CD8-positive, alpha-beta memory T cell (primary cell): ENCODE data around the gene IL17B. TPM values are rescaled to one million over a fixed set of nuclear protein-coding genes. Genes with fewer than 3 reads are reported as not detected.
"Not testable (repeated sequence)": the region's sequence is repeated elsewhere in the genome, so short reads cannot be mapped to it uniquely, and the experiment has no call there.

ENCODE experiments used
- CTCF ChIA-PET: fragments of 350-600 bp; sonication (Branson Sonifier 250); formaldehyde crosslinking; loops from one replicate; lab custom pipeline; 2021; ENCODE audit warnings: antibody characterized with exemption; lab: Charles Lee
- POLR2A ChIA-PET: fragments of 350-600 bp; sonication (Branson Sonifier 250); formaldehyde crosslinking; loops from one replicate; lab custom pipeline; 2021; ENCODE audit warnings: antibody characterized with exemption; lab: Charles Lee
- DNase-seq, 5 donors: peaks; one replicate each; pipeline versions ENCODE4 v3.0.0 to v3.0.0-alpha.2; 2020 to 2022; ENCODE audit warnings: mixed read lengths in 1 of 5
- H3K27ac ChIP-seq: one replicate; pipeline ENCODE4 v1.7.0; 2013; ENCODE audit warnings: low read depth, mild to moderate bottlenecking, low read length, moderate library complexity
- H3K27me3 ChIP-seq: 2 replicates; pipeline ENCODE4 v1.7.0; 2013; ENCODE audit warnings: low read length, mild to moderate bottlenecking; ENCODE audit not compliant: insufficient read depth, poor library complexity, severe bottlenecking
- H3K36me3 ChIP-seq: 2 replicates; pipeline ENCODE4 v1.7.0; 2013; ENCODE audit warnings: mild to moderate bottlenecking, low read length, moderate library complexity; ENCODE audit not compliant: insufficient read depth
- H3K4me1 ChIP-seq: 2 replicates; pipeline ENCODE4 v1.7.0; 2013; ENCODE audit warnings: mild to moderate bottlenecking, low read length, moderate library complexity; ENCODE audit not compliant: insufficient read depth
- H3K4me3 ChIP-seq: 2 replicates; pipeline ENCODE4 v1.7.0; 2013; ENCODE audit warnings: mild to moderate bottlenecking, low read length
- H3K9me3 ChIP-seq: 2 replicates; pipeline ENCODE4 v1.7.0; 2013; ENCODE audit warnings: mild to moderate bottlenecking, low read length
- H3K27ac Mint-ChIP-seq, 8 donors: one replicate each; pipeline ENCODE4 v1.8.0; 2020 to 2021; ENCODE audit warnings: mixed read lengths in 8 of 8, mild to moderate bottlenecking in 6 of 8, inconsistent platforms in 3 of 8, moderate library complexity in 3 of 8
- H3K27me3 Mint-ChIP-seq, 2 donors: one replicate each; pipeline ENCODE4 v1.8.0; 2020 to 2021; ENCODE audit warnings: mixed read lengths in 2 of 2, mild to moderate bottlenecking in 1 of 2, moderate library complexity in 1 of 2
- H3K36me3 Mint-ChIP-seq, 3 donors: one replicate each; pipeline ENCODE4 v1.8.0; 2020 to 2021; ENCODE audit warnings: mixed read lengths in 3 of 3, inconsistent platforms in 1 of 3, mild to moderate bottlenecking in 1 of 3
- H3K4me1 Mint-ChIP-seq, 3 donors: one replicate each; pipeline ENCODE4 v1.8.0; 2020 to 2021; ENCODE audit warnings: mixed read lengths in 3 of 3, inconsistent platforms in 1 of 3, mild to moderate bottlenecking in 1 of 3
- H3K4me3 Mint-ChIP-seq, 7 donors: one replicate each; pipeline ENCODE4 v1.8.0; 2020 to 2021; ENCODE audit warnings: mixed read lengths in 7 of 7, mild to moderate bottlenecking in 6 of 7, moderate library complexity in 4 of 7, inconsistent platforms in 2 of 7
- H3K9me3 Mint-ChIP-seq, 5 donors: one replicate each; pipeline ENCODE4 v1.8.0; 2020 to 2022; ENCODE audit warnings: mixed read lengths in 5 of 5, mild to moderate bottlenecking in 3 of 5, moderate library complexity in 2 of 5, inconsistent platforms in 1 of 5
- polyA plus RNA-seq: library from polyadenylated mRNA; unstranded; fragments of 300-500 nt; fragmentation: Illumina TruSeq; gene quantifications from one replicate; pipeline ENCODE4 v1.2.3, GENCODE V29; 2021
- total RNA-seq, 2 experiments: library from RNA; stranded (reverse); gene quantifications; one replicate each; pipeline ENCODE4 v1.2.3, GENCODE V29; 2021

Gene IL17B
- total and polyA plus RNA-seq, 3 experiments from 2014 or later = not detected

GRCh38 chr5:149401051-149401450 is 22.0 kb upstream of the IL17B start:
- H3K4me3 Mint-ChIP-seq = no peak overlapping the region
- H3K27me3 Mint-ChIP-seq = peaks cover 0 to 41% of the 10 kb centered on the region in 2 donors
- H3K27ac Mint-ChIP-seq = no peak overlapping the region
- POLR2A ChIA-PET = no interaction called here
- H3K36me3 ChIP-seq = no peaks in the 10 kb centered on the region
- CTCF ChIA-PET = no interaction called here
- peaks cover 0 to 2% (median 0%) of the 10 kb centered on the region in 5 donors for H3K9me3 Mint-ChIP-seq
- H3K4me1 Mint-ChIP-seq = no peaks in the 10 kb centered on the region
- H3K4me3 ChIP-seq = no peak overlapping the region
- no peaks in the 10 kb centered on the region for H3K9me3 ChIP-seq
- H3K4me1 ChIP-seq = no peaks in the 10 kb centered on the region
- DNase-seq = no peak
- peaks cover 0 to 1% (median 0%) of the 10 kb centered on the region in 3 donors for H3K36me3 Mint-ChIP-seq
- H3K27ac ChIP-seq = no peak overlapping the region
- H3K27me3 ChIP-seq = no peaks in the 10 kb centered on the region

GRCh38 chr5:149400304-149400703 is 21.2 kb upstream of the IL17B start:
- Histone ChIP-seq H3K36me3 (no peaks in the 10 kb centered on the region), H3K4me1 (no peaks in the 10 kb centered on the region), H3K9me3 (no peaks in the 10 kb centered on the region), H3K27ac (no peak overlapping the region), H3K4me3 (no peak overlapping the region), H3K27me3 (no peaks in the 10 kb centered on the region)
- CTCF ChIA-PET = no interaction called here
- POLR2A ChIA-PET = no interaction called here
- Mint-ChIP-seq H3K27me3 (peaks cover 0 to 37% of the 10 kb centered on the region in 2 donors), H3K27ac (no peak overlapping the region), H3K9me3 (peaks cover 0 to 2% (median 0%) of the 10 kb centered on the region in 5 donors), H3K4me3 (no peak overlapping the region), H3K4me1 (no peaks in the 10 kb centered on the region), H3K36me3 (peaks cover 0 to 1% (median 0%) of the 10 kb centered on the region in 3 donors)
- no peak for DNase-seq

GRCh38 chr5:149399775-149400174 is 20.7 kb upstream of the IL17B start:
- H3K4me3 ChIP-seq = no peak overlapping the region
- Mint-ChIP-seq H3K27ac (peak overlapping the region in 1 of 8 donors; percentile 6), H3K4me3 (no peak overlapping the region), H3K4me1 (no peaks in the 10 kb centered on the region), H3K9me3 (peaks cover 0 to 2% (median 0%) of the 10 kb centered on the region in 5 donors), H3K36me3 (peaks cover 0 to 1% (median 0%) of the 10 kb centered on the region in 3 donors), H3K27me3 (peaks cover 0 to 37% of the 10 kb centered on the region in 2 donors)
- H3K9me3 ChIP-seq = no peaks in the 10 kb centered on the region
- DNase-seq = no peak
- no peaks in the 10 kb centered on the region for H3K36me3 ChIP-seq
- H3K27me3 ChIP-seq = no peaks in the 10 kb centered on the region
- ChIA-PET POLR2A (no interaction called here), CTCF (no interaction called here)
- H3K27ac ChIP-seq = no peak overlapping the region
- no peaks in the 10 kb centered on the region for H3K4me1 ChIP-seq

- H3K4me1 ChIP-seq, DNase-seq, H3K9me3 ChIP-seq, H3K9me3 Mint-ChIP-seq, H3K27ac ChIP-seq, H3K36me3 ChIP-seq, H3K27ac Mint-ChIP-seq, CTCF ChIA-PET, H3K36me3 Mint-ChIP-seq, H3K27me3 ChIP-seq, H3K4me3 ChIP-seq, H3K4me3 Mint-ChIP-seq, H3K4me1 Mint-ChIP-seq, POLR2A ChIA-PET: not testable (repeated sequence)
- H3K27me3 Mint-ChIP-seq = peaks cover 0 to 37% of the 10 kb centered on the region in 2 donors
Measured at GRCh38 chr5:149398747-149399266, 19.7 kb upstream of the IL17B start.

GRCh38 chr5:149397530-149397929 is 18.4 kb upstream of the IL17B start:
- CTCF ChIA-PET = no interaction called here
- no peaks in the 10 kb centered on the region for H3K9me3 ChIP-seq
- Mint-ChIP-seq H3K27ac (no peak overlapping the region), H3K4me1 (no peaks in the 10 kb centered on the region), H3K27me3 (peaks cover 0 to 37% of the 10 kb centered on the region in 2 donors), H3K36me3 (peaks cover 0 to 1% (median 0%) of the 10 kb centered on the region in 3 donors), H3K9me3 (peaks cover 0 to 2% (median 0%) of the 10 kb centered on the region in 5 donors), H3K4me3 (no peak overlapping the region)
- DNase-seq = no peak
- no peaks in the 10 kb centered on the region for H3K36me3 ChIP-seq
- POLR2A ChIA-PET = no interaction called here
- H3K27ac ChIP-seq = no peak overlapping the region
- H3K4me1 ChIP-seq = no peaks in the 10 kb centered on the region
- no peak overlapping the region for H3K4me3 ChIP-seq
- H3K27me3 ChIP-seq = no peaks in the 10 kb centered on the region

GRCh38 chr5:149394996-149395395 is 15.9 kb upstream of the IL17B start:
- H3K4me3 Mint-ChIP-seq = not testable (repeated sequence)

GRCh38 chr5:149392718-149393117 is 13.6 kb upstream of the IL17B start:
- Mint-ChIP-seq H3K27ac (no peak overlapping the region), H3K9me3 (no peaks in the 10 kb centered on the region), H3K4me1 (no peaks in the 10 kb centered on the region), H3K27me3 (peaks cover 4 to 8% of the 10 kb centered on the region in 2 donors), H3K4me3 (no peak overlapping the region), H3K36me3 (no peaks in the 10 kb centered on the region)
- ChIA-PET CTCF (no interaction called here), POLR2A (no interaction called here)
- Histone ChIP-seq H3K9me3 (no peaks in the 10 kb centered on the region), H3K36me3 (no peaks in the 10 kb centered on the region), H3K4me1 (no peaks in the 10 kb centered on the region), H3K27ac (no peak overlapping the region), H3K4me3 (no peak overlapping the region), H3K27me3 (no peaks in the 10 kb centered on the region)
- DNase-seq = no peak

More at GRCh38 chr5:149394996-149395395, 15.9 kb upstream of the IL17B start:
- POLR2A ChIA-PET, H3K27me3 ChIP-seq, H3K4me1 ChIP-seq, H3K9me3 Mint-ChIP-seq, H3K36me3 Mint-ChIP-seq, H3K36me3 ChIP-seq, H3K4me3 ChIP-seq, H3K4me1 Mint-ChIP-seq, H3K27ac ChIP-seq, H3K27ac Mint-ChIP-seq, H3K9me3 ChIP-seq, DNase-seq: not testable (repeated sequence)
- H3K27me3 Mint-ChIP-seq = peaks cover 0 to 23% of the 10 kb centered on the region in 2 donors
- CTCF ChIA-PET = interaction anchor here (1.1 kb wide), 1 partner anchor 78 kb away, joined by 4 read pairs; no protein-coding TSS in a partner anchor

- H3K4me3 Mint-ChIP-seq = no peak overlapping the region
- H3K36me3 Mint-ChIP-seq = no peaks in the 10 kb centered on the region
- DNase-seq = no peak
- CTCF ChIA-PET = no interaction called here
- H3K9me3 Mint-ChIP-seq = no peaks in the 10 kb centered on the region
- Histone ChIP-seq H3K9me3 (no peaks in the 10 kb centered on the region), H3K4me1 (no peaks in the 10 kb centered on the region), H3K27me3 (no peaks in the 10 kb centered on the region), H3K36me3 (no peaks in the 10 kb centered on the region), H3K4me3 (no peak overlapping the region), H3K27ac (no peak overlapping the region)
- peaks cover 0 to 4% of the 10 kb centered on the region in 2 donors for H3K27me3 Mint-ChIP-seq
- no peak overlapping the region for H3K27ac Mint-ChIP-seq
- no peaks in the 10 kb centered on the region for H3K4me1 Mint-ChIP-seq
- POLR2A ChIA-PET = no interaction called here
Measured at GRCh38 chr5:149391524-149391923, 12.4 kb upstream of the IL17B start.
